GM18508 (cell line): ENCODE results near the gene NBEA.

ENCODE experiments used
- ATAC-seq: cut with Tn5 transposase; IDR thresholded peaks from one replicate; pipeline ENCODE4 v1.9.1; 2021; ENCODE audit warnings: moderate number of reproducible peaks; ENCODE audit not compliant: insufficient read depth, unreplicated experiment

The NBEA gene

DNA sequence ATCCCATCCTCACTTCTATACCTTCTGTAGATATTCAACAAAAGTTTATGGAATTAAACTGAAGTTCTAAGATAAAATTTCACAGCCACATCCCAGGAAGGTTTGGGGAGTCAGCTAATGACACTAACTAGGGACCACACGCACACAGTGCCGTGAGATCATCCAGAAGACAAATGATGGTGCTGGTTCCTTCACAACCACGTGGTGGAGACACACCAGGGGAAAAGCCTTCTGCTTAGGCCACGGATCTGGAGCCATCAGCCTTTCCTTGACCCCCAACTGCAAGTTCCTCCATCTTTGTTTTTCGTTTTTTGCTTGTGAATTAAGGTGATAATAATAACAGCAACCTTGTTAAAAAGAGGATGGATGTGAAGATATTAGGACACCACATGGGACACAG, 776.0 kb downstream of the NBEA start:
- ATAC-seq = no peak

DNA sequence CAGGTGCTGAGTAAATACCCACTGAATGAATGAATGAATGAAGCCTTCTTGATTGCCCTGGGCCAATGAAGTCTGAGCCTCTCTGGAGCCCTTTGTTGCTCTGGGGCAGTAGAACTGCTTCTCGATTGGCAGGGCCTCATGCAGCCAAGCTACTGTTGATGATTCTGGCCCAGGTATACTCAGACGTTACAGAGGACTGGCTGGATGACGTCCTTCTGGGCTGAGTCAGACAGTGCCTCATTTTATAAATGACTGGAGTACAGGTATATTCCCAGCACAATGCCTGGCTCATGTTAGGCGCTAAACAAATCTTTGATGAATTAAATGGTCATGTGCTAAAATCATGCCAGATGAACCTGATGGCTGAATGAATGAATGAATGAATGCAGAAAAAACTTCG, 778.2 kb downstream of the NBEA start:
- ATAC-seq = no peak

DNA sequence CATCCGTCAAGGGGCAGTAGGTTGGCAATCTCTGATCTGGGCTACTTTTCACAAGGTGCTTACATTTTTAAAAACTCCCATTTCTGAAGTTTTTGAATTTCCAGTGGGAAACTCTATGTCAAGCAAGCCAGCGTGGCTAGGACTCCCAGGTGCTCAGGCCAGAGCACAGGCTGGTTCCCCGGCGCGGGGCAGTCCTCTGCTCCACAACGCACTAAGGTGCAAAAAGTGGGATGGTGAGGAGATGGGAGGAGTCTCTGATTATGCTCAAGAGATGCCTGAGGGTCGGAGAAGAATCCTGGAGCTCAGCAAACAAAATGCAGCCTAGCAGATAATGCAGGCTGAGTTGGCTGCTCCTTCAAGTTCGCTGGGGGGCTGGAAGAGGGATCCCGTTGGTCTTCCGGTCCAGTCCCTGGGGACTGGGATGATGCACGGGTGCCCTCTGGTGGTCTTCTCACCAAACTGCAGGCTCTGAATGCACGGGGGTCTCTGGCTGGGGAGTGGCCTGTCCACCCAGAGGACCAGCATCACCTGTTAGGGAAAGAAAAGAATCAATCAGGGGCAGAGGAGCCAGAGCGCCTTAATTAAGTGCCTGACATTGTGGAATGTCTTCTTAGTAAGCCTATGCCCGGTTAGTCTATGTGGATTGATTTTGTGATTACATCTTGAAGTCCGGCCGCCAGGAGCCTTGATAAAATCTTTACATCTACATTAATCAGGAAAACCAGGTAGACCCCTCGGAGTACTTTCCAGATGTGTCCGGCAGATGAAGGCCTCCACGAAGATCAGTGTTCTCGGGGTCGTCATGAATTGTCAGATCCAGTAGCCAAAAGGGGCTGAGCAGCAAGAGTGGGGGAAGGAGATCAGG, 778.9 kb downstream of the NBEA start:
- no peak for ATAC-seq
